ENCODE data around the gene IL17REL. TPM values are rescaled to one million over a fixed set of nuclear protein-coding genes. Genes with fewer than 3 reads are reported as not detected.

Gene IL17REL
- total RNA-seq, 1 donor from 2014 or later = not detected

DNA sequence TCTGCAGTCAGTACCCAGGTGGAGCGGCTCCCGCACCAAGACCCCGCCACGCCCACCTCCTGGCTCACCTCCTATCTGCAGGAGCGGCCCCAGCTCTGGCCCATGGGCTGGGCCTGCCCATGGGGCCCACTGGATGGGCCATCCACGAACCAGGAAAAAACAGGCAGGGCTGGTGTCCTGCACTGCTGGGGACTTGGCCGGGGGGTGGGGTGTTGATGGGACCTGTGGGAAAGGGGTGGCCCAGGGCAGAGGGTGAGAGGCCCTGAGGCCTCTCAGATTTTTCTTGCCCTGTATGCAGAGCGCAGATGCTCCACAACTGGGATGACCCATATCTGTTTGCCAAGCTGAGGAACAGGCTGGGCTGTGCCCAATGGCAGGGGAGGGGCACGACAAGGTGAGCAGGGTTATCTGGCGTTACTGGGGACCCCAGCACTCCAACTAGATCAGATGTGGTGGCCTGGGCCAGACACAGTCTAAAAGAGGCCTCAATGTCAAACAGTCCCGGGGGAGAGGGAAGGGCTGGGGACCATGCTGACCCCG is 54.7 kb downstream of the IL17REL start:
- DNase-seq (ENCODE audit: low spot score) = no peak

DNA sequence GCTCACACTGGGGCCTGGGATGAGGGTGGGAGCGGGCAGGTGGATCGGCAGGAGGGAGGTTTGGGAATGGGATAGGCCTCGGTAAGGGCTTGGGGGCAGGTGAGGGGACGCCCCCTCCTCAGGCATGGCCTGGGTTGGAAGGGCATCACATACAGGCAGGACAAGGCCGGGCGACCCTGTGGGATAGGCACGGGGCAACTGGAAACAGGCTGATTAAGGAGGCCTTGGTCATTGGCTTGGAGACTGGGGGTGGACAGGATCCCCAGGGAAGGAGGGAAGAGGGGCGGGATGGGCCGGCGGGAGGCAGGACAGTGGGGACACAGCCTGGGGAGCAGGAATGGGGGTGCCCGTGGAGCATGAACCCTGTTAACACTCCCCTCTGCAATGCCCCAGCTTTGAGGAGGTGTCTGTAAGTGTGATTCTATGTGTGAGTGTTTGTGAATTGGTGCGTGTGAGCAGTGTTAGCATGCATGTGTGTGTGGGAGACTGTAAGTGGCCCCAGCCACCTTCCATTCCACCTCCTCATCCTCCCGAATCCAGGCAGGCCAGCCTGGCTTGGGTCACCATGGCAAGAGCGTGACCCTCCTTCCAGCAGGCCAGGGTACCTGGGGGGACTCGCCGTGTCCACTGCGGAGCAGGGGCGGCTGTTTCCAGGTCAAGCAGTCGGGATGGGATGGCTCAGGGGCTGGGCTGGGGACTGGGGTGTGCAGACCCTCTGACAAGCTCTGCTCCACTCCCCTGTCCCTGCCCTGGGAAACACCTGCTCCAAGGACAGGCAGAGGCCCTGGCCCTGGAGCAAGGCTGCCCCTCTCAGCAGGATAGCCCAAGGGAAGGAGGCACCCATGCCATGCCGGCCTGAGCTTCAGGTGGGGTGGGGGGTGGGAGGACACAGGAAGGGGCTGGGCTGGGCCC is 55.4 kb downstream of the IL17REL start:
- no peak for DNase-seq (ENCODE audit: low spot score)

DNA sequence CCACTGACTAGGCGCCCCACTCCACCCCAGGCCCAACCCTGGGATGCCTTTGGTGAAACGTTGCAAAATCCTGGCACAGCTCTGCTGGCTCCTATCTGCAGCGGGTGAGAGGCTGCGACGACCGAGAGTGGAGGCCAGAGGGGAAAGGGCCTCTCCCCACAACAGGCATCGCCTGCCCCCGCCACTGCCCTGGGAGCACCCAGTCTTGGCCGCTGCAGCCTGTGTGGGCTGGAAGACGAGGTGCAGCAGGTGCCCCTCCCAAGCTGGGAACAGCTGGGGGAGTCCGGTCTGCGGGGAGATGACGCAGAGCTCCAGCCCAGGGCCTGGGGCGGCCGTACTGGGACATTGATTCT is 56.2 kb downstream of the IL17REL start:
- no peak for DNase-seq (ENCODE audit: low spot score)

DNA sequence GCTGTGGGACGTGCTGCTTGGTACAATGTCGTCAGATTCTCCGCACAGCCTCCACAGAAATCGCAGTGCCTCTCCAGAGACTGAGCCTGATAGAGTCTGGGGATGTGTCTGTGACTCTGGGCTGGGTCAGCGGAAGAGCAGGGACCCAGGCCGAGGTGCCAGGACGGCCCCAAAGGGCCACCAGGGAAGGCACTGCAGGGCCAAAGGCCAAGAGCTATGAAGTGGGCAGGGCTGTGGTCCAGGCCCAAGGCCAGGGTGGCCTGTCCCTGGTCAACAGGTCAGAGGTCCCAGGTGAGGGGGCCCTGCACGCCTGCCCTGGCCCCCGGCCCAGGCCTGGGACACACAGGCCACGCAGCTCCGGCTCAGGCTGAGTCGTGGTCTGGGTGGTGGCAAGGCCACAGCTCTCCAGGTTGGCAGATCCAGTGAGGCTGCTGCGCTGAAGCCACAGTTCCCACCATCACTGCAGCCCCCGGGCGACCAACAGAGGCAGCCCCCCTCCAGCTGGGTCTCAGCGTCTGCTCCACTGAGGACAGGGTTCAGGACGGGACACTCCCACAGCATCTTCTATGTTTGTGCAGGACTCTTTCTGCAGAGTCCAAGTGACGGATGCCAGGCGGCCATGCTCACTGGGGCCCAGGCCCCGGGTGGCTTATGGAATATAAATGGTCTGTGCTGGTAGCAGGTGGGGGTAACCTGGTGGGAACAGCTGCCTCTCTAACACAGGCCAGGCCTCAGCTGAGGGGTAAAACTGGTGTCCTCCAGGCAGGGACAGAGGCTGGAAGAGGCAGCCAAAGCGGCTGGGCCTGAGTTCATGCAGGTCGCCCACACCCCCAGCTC is 56.8 kb downstream of the IL17REL start:
- DNase-seq (ENCODE audit: low spot score) = no peak

DNA sequence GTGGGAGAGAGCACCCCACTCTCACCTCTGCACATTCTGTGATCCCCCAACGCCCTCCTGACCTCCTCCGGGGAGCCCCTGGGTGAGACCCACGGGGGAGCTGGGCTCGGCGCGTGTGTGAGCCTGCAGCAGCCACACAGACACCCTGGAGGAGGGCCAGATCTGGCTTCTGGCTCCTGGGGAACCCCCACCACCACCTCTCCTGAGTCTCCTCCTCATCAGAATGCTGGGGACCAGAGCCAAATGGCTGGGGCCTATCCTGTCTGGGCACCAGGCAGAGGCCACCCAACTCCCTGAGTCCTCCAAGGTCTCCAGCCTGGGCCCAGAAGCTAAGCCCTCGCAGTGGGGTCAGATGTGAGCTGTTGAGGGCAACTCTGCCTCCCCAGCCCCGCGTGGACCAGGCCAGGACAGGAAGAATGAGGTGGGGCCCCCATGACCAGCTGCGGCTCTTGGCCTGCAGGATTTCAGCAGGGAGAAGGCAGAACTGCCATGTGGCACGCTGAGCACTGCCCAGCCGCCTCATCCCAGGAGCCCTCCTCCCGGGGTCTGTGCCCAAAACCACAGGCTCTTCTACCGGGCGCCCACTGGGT is 57.5 kb downstream of the IL17REL start:
- DNase-seq (ENCODE audit: low spot score) = no peak

DNA sequence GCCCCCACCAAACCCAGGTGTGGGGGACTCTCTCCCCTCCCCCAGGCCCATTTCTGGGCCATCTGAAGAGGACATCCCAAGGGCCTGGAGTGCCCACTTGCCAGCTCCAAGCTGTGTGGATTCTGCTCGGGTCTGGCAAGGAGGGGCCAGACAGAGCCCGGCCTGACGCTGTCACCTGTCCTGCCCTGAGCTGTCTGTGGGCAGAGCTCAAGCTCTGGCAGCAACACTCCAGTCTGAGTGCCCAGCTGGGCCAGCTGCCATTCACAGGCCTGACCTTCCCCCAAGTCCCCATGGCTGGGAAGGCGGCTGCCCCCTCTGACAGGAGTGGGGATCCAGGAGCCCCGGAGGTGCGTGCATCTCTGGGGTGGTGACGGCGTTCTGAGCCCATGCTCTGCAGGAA is 58.2 kb downstream of the IL17REL start:
- DNase-seq (ENCODE audit: low spot score) = no peak

DNA sequence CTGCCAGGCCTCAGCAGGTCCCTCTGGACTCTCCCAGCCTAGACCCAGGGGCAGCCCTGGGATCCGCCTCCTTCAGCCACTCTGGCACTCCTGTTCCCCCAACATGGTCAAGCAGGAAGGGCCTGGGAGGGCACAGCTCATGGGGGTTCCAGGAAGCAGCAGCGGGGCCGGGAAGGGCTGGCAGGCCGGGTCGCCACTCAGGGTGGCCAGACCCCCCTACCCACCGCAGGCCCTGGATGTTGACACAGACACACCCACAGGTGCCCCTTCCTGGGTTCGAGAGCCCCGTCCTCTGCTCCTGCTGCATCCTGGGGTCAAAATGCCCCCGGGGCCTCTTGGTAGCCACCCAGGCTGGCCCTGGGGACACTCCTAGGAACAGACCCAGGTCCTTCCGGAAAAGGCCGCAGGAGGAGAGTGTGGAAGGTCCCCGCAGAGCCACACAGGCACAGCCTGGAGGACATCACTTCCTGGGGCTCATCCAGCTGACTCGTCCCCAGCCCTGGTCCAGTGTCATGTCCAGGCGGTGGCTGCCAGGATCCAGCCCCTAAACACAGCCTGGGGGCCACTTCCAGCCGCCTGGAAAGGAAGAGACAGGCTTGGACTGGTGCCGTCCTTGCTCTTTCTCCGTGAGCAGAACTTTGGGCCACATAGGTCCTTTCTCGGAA is 58.8 kb downstream of the IL17REL start:
- DNase-seq (ENCODE audit: low spot score) = no peak

DNA sequence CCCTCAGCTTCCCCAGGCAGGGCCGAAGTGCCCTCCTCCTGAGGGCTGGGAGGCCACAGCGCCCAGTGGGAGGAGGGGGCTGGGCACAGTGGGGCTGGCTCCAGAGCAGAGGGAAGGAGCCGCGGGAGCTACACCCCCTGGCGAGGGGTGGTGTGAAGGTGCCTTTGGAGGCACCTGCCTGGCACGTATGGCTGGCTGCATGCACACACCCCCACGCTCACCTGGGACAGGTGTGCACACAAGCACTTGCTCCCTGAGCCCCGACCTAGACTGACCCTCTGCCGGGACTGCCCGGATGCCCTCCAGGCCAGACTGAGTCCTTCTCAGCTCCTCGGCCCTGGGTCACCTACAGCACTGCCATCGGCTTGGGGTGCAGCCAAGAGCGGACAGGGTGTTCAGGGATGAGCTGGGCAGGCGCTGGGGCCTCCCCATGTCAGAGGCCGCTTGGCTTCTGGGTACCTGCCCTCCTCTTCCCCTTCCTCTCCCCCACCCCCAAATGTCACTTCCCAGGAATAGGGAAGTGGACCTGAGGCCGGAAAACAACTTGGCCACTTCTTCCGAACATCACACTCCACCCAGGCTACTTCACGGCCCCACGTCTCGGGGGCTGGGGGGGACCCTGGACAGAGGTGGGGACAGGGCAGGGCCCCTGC is 59.4 kb downstream of the IL17REL start:
- DNase-seq (ENCODE audit: low spot score) = no peak

DNA sequence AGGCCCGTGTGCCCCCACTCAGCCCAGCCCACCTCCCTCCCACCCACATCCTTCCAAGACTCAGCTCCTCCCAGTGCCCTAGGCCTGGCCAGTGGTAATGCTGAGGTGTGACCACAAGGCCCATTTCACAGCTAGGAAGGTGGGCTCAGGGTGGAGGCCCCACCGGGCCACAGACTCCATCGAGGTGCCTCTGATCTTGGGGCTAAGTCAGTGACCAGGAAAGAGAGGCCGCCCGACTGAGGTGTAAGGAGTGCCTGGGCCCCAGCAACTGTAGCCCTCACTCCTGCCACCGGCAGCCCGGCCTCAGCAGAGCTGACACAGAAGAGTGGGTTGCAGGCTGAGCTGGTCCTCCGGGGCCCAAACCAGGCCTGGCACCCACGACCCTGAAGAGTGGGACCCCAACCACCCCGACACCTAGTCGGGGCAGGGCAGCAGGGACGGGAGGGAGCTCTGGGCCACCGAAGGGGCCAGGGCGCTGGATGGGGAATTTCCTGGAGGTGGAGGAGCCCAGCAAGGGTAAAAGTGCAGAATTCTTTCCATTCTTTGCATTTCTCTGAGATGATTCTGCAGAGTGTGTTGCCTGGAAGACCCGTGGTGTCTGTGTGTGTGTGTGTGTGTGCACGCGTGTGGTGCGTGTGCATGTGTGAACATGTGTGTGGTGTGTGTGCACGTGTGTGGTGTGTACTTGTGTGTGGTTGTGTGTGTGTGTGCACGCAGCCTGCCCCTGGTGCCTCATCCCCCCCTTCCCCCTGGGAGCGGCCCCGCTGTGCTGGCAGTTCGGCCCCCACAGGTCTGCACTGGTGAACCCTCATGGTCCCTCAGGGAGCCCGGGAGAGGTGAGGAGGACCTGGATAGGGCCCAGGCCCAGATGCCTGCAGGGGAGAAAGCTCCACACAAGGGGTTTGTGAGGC is 60.3 kb downstream of the IL17REL start:
- DNase-seq (ENCODE audit: low spot score) = peak; percentile 86

DNA sequence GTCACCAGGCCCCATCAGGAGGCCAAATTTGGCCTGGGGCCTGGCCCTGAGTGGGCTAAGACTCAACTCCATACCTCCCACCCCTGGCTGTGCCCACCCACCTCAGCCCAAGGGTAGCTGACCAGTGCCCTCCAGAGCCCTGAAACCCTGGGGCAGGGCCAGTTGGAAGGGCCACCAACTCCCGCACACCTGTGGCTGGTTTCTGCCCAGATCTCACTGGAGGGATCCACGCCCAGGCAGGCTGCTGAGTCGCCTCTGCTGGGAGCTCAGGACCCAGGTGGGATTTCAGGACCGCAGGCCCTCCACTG is 60.9 kb downstream of the IL17REL start:
- DNase-seq (ENCODE audit: low spot score) = no peak

DNA sequence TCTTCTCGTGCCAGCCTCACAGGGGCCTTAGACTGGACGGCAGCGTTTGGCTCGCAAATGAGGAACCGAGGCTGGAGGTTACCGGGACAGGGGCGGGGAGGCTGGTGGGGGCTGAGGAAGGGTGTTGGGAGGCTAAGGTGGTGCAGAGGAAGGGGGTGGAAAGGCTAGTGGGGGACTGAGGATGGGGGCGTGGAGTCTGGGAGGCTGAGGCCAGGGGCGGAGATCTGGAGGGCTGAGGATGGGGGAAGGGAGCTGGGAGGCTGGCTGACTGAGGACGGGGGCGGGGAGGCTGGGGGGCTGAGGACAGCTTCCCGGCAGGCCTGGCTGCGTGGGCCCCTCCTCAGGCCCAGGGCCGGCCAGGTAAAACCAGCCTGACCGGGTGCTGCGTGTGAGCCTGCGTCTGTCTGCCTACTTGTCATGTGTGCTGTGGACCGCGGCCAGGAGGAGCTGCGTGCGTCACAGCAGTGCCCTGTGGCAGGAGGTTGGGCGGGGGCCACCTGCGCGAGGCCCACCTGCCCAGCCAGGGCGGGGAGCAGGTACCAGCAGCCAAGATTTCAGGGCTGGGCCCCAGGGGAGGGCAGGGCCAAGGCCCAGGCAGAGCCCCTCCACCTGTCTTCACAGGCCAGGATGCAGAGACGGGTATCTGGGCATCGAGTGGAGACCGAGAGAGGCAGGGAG is 61.4 kb downstream of the IL17REL start:
- DNase-seq (ENCODE audit: low spot score) = peak; percentile 80

DNA sequence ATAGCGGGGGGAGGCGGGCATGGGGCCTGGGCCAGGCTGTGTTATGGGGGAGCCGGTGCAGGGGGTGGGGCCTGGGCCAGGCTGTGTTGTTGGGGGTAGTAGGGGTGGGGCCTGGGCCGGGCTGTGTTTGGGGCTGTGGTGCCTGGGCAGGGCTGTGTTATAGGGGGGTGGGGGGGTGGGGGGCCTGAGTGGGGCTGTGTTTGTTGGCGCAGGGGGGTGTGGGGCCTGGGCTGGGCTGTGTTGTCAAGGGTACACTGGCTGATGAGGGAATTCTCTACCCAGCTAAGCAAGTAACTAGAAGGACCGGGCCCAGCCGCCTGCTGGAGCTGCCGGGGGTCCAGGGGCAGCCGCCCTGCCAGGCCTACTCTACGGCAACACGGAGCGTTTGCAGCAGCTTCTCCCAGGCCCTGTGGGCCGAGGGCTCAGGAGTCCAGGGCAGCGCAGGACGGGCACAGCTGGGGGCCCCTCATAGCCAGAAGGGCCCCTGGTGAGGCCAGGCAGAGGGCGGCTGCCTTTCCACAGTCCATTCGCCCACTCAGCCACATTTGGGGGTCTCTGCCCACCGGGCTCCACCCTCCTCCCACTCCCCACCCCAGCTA is 62.1 kb downstream of the IL17REL start:
- DNase-seq (ENCODE audit: low spot score) = no peak

DNA sequence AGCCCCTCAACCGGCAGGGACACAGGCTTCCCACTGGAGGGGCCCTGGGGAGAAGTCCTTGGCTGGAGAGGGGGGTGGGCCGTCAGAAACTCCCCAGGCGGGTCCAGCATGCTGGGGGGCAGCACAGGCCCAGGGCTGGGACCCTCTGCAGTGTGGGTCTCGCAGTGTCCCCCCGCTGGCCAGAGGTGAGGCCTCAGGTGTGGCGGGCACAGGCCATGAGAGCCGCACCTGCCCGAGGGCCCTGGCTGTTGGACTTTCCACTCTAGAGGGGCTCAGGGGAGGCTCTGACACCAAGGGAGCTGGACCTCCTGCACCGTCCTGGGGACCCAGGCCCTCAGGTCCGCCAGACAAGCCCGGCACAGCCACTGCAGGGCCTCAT is 62.7 kb downstream of the IL17REL start:
- no peak for DNase-seq (ENCODE audit: low spot score)

DNA sequence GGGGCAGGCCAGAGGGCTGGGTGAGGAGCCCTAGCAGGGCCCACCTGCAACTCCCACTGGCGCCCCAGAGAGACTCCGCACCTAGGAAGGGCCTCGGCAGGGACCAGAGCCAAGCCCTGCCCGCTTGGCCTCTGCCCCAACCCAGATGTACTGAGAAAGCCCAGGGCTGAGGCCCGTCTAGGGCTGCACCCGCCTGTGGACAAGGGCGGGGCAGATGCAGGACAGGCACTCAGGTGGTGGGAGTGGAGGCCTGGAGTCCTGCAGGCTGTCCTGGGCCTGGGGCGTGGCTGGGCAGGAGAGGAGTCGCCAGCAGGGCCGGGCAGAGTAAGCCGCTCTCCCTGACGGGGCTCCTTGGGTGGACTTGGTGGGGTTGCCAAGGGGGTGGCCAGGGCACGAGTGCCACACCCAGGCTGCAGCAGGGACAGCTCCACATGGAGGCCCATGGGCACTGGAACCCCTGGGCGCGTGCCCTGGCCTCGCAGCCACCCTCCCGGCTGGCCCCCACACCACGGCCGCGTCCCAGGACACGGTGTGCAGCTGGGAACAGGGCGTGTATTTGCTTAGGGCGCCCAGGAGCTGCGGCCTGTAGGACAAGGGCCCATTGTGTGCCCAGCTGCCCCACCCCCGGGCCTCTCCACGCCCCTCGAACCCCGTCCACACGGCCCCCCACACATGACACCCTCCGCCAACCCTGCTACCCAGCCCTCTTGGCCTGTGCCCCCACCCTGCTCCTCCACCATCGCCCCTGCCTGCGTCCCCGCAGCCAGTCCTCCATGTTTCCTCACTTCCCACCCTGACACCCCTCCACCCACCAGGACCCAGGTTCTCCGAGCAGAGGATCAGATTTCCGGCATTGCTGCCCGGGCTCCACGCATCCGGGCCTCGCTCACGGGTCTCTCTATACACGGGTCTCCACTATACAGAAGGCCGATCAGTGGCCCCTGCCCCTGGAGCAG is 63.3 kb downstream of the IL17REL start:
- peak; percentile 45 for DNase-seq (ENCODE audit: low spot score)

DNA sequence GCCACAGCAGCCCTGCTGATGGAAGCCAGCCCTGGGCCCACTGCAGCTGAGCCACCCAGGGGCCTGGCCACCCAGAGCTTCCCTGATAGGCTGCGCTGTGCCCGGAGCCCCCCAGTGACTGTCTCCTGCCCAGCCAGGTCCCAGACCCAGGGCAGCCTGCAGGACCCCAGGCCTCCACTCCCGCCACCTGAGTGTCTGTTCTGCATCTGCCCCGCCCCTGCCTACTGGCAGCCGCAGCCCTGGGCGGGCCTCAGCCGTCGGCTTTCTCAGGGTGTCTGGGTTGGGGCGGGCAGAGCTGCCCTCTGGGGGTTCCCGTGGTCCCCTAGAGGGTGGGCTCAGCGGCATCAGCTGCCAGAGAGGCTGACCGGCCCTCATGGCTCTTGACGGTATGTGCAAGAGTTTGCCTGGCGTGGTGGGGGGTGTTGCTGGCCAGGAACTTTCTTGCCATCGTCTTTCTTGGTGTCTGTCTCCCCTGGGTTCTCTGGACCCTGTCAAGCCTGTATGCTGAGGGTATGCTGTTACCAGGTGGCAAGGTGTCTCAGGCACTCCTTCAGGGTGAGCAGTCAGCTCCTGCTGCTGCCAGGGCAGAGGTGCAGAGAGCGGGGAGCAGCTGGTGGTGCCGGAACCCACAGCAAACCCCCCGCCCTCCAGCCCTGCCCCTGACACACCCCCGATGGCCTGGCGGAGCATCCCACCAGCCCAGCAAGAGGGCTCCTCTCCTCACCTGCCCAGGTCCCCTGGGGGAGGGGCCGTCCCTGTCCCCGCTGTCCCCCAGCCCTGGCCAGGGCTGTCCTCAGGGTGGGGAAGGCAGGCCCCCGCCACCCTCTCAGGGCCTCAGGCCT is 64.2 kb downstream of the IL17REL start:
- DNase-seq (ENCODE audit: low spot score) = peak; percentile 50

DNA sequence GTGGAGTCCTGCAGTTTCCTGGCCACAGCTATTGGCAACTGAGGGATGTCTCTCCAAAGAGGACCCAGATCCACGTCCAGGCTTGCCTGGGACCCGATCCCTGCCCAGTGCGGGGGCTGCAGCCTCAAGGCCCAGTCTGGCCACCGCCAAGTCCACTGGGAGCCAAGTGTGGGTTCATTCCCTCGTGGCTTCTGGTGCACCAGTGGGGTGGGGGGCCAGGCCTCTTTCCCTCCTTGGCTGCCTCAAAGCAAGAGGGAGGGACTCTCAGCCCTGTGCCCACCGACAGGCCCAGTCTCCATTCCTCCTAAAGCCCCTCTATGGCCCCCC is 65.3 kb downstream of the IL17REL start:
- no peak for DNase-seq (ENCODE audit: low spot score)

DNA sequence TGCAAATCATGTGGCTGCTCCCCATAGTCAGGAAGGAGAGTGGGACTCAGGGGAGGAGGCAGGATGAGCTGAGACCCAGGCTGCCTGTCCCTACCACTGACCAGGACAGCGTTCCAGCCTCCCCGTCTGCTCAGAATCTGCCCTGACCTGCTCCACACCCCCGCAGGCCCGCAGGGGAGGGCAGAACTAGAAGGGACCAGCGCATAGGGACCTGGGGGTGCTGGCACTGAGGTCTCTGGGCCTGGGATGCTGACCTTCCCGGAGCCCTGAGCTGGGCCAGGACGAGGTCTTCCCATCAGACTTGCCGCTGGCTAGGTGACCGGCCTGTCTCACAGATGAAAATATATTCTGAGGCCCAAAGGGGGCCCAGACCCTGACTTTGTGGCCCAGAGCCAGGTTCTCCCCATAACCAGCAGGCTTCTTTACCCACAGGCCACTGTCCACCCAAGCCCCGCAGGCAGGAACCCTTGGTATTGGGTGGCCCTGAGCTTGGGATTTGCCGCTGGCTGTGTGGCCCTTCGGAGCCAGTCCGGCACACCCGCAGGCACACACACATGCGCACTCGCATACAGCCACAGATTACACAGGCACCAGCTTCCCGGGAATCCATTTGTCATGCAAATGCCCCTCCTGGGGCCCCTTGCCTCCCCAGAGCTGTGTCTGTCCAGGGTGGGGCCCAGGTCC is 65.8 kb downstream of the IL17REL start:
- DNase-seq (ENCODE audit: low spot score) = peak; percentile 52
